ENCODE data around the gene CYP27A1.

DNA sequence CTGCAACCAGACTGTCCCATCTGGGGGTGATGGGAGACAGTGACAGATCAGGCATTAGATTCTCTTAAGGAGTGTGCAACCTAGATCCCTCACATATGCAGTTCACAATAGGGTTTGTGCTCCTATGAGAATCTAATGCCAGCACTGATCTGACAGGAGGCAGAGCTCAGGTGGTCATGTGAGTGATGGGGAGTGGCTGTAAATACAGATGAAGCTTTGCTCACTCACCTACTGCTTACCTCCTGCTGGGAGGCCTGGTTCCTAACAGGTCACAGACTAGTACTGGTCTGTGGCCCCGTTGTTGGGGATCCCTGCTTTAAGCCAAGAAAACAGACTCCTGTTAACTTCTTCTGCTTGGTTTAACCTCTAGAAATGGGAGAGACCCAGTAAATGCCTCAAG lies 3.2 kb downstream of the CYP27A1 start:
- TF ChIP-seq, protein P1, sequence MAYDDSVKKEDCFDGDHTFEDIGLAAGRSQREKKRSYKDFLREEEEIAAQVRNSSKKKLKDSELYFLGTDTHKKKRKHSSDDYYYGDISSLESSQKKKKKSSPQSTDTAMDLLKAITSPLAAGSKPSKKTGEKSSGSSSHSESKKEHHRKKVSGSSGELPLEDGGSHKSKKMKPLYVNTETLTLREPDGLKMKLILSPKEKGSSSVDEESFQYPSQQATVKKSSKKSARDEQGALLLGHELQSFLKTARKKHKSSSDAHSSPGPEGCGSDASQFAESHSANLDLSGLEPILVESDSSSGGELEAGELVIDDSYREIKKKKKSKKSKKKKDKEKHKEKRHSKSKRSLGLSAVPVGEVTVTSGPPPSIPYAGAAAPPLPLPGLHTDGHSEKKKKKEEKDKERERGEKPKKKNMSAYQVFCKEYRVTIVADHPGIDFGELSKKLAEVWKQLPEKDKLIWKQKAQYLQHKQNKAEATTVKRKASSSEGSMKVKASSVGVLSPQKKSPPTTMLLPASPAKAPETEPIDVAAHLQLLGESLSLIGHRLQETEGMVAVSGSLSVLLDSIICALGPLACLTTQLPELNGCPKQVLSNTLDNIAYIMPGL (CRISPR knock-in tag; IDR thresholded peaks at IDR 0.05; ENCODE audit: borderline replicate concordance) = no peak
- TF ChIP-seq, protein P2, sequence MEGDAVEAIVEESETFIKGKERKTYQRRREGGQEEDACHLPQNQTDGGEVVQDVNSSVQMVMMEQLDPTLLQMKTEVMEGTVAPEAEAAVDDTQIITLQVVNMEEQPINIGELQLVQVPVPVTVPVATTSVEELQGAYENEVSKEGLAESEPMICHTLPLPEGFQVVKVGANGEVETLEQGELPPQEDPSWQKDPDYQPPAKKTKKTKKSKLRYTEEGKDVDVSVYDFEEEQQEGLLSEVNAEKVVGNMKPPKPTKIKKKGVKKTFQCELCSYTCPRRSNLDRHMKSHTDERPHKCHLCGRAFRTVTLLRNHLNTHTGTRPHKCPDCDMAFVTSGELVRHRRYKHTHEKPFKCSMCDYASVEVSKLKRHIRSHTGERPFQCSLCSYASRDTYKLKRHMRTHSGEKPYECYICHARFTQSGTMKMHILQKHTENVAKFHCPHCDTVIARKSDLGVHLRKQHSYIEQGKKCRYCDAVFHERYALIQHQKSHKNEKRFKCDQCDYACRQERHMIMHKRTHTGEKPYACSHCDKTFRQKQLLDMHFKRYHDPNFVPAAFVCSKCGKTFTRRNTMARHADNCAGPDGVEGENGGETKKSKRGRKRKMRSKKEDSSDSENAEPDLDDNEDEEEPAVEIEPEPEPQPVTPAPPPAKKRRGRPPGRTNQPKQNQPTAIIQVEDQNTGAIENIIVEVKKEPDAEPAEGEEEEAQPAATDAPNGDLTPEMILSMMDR (IDR thresholded peaks at IDR 0.05) = no peak
- no peak for TF ChIP-seq SMC3 (IDR thresholded peaks at IDR 0.05)
- no peak for TF ChIP-seq GATA3 (IDR thresholded peaks at IDR 0.05; ENCODE audit: borderline replicate concordance)
- no peak for TF ChIP-seq POLR2A (IDR thresholded peaks at IDR 0.05; ENCODE audit: low read length)
- no peak for TF ChIP-seq MYC (IDR thresholded peaks at IDR 0.05; ENCODE audit: borderline replicate concordance, low read length)
- TF ChIP-seq EHMT2 (IDR thresholded peaks at IDR 0.05; ENCODE audit: low read depth) = no peak
